ENCODE data around the gene GPR142. TPM values are rescaled to one million over a fixed set of nuclear protein-coding genes. Genes with fewer than 3 reads are reported as not detected.

Gene GPR142
- total RNA-seq, 2 donors from 2014 or later, result not detected

- ATAC-seq (no peak), DNase-seq (ENCODE audit: low spot score in 2 of 2) (no peak)
- Mint-ChIP-seq H3K9me3 (no peaks in the 10 kb centered on the region), H3K36me3 (peaks cover 0 to 5% of the 10 kb centered on the region in 2 donors), H3K27ac (no peak overlapping the region)
Observed at GRCh38 chr17:74358697-74359096, 8.6 kb upstream of the GPR142 start.

GRCh38 chr17:74359916-74360315, 7.4 kb upstream of the GPR142 start:
- Mint-ChIP-seq H3K9me3 (no peaks in the 10 kb centered on the region), H3K27ac (no peak overlapping the region), H3K36me3 (peaks cover 0 to 5% of the 10 kb centered on the region in 2 donors)
- ATAC-seq (no peak), DNase-seq (ENCODE audit: low spot score in 2 of 2) (no peak)

GRCh38 chr17:74360899-74361229, 6.4 kb upstream of the GPR142 start:
- H3K9me3 Mint-ChIP-seq, result no peaks in the 10 kb centered on the region
- H3K36me3 Mint-ChIP-seq, result peaks cover 0 to 5% of the 10 kb centered on the region in 2 donors
- DNase-seq (ENCODE audit: low spot score in 2 of 2), result no peak
- H3K27ac Mint-ChIP-seq, result no peak overlapping the region
- ATAC-seq, result no peak

- ATAC-seq (peak; percentile 72 to 79), DNase-seq (ENCODE audit: low spot score in 2 of 2) (peak in 1 of 2 donors; percentile 62)
- Mint-ChIP-seq H3K9me3 (no peaks in the 10 kb centered on the region), H3K36me3 (peaks cover 0 to 5% of the 10 kb centered on the region in 2 donors), H3K27ac (no peak within 1 kb of the TSS)
Observed at GRCh38 chr17:74361230-74362068, 5.9 kb upstream of the GPR142 start, which contains the start of gene BTBD17. BTBD17 (minus strand) TSS chr17:74361868; CDS start chr17:74361819, 49 bp downstream.

- Mint-ChIP-seq H3K36me3 (peaks cover 0 to 5% of the 10 kb centered on the region in 2 donors), H3K27ac (no peak overlapping the region), H3K9me3 (no peaks in the 10 kb centered on the region)
- DNase-seq (ENCODE audit: low spot score in 2 of 2) (no peak), ATAC-seq (no peak)
Observed at GRCh38 chr17:74362069-74362405, 5.3 kb upstream of the GPR142 start.

- Mint-ChIP-seq H3K27ac (no peak overlapping the region), H3K36me3 (peaks cover 0 to 5% of the 10 kb centered on the region in 2 donors), H3K9me3 (no peaks in the 10 kb centered on the region)
- ATAC-seq, result no peak
- DNase-seq (ENCODE audit: low spot score in 2 of 2), result no peak
Observed at GRCh38 chr17:74362810-74363498, 4.4 kb upstream of the GPR142 start.

- peak overlapping the region in 1 of 2 donors; percentile 79 for H3K27ac Mint-ChIP-seq
- ATAC-seq (peak; percentile 59 to 76), DNase-seq (ENCODE audit: low spot score in 2 of 2) (peak; percentile 60 to 70)
- H3K9me3 Mint-ChIP-seq, result no peaks in the 10 kb centered on the region
- no peaks in the 10 kb centered on the region for H3K36me3 Mint-ChIP-seq
Observed at GRCh38 chr17:74368341-74369081, 1.2 kb downstream of the GPR142 start.

- peak; percentile 47 to 80 for ATAC-seq
- H3K36me3 Mint-ChIP-seq, result no peaks in the 10 kb centered on the region
- H3K9me3 Mint-ChIP-seq, result no peaks in the 10 kb centered on the region
- peak overlapping the region; percentile 19 to 79 for H3K27ac Mint-ChIP-seq
- peak in 1 of 2 donors; percentile 42 for DNase-seq (ENCODE audit: low spot score in 2 of 2)
Observed at GRCh38 chr17:74369221-74369620, 1.9 kb downstream of the GPR142 start.

GRCh38 chr17:74369665-74370490, 2.6 kb downstream of the GPR142 start:
- ATAC-seq (no peak), DNase-seq (ENCODE audit: low spot score in 2 of 2) (no peak)
- Mint-ChIP-seq H3K9me3 (no peaks in the 10 kb centered on the region), H3K27ac (peak overlapping the region in 1 of 2 donors; percentile 79), H3K36me3 (no peaks in the 10 kb centered on the region)

- ATAC-seq (no peak), DNase-seq (ENCODE audit: low spot score in 2 of 2) (no peak)
- H3K27ac Mint-ChIP-seq, result no peak overlapping the region
- H3K36me3 Mint-ChIP-seq, result no peaks in the 10 kb centered on the region
- H3K9me3 Mint-ChIP-seq, result no peaks in the 10 kb centered on the region
Observed at GRCh38 chr17:74371653-74372147, 4.4 kb downstream of the GPR142 start.

GRCh38 chr17:74372426-74372825, 5.1 kb downstream of the GPR142 start:
- H3K36me3 Mint-ChIP-seq, result no peaks in the 10 kb centered on the region
- DNase-seq (ENCODE audit: low spot score in 2 of 2) (no peak), ATAC-seq (no peak)
- no peak overlapping the region for H3K27ac Mint-ChIP-seq
- no peaks in the 10 kb centered on the region for H3K9me3 Mint-ChIP-seq

GRCh38 chr17:74373838-74374606, 6.7 kb downstream of the GPR142 start:
- no peaks in the 10 kb centered on the region for H3K9me3 Mint-ChIP-seq
- H3K36me3 Mint-ChIP-seq, result no peaks in the 10 kb centered on the region
- no peak for DNase-seq (ENCODE audit: low spot score in 2 of 2)
- H3K27ac Mint-ChIP-seq, result no peak overlapping the region
- ATAC-seq, result no peak

- DNase-seq (ENCODE audit: low spot score in 2 of 2) (no peak), ATAC-seq (no peak)
- no peak overlapping the region for H3K27ac Mint-ChIP-seq
- H3K9me3 Mint-ChIP-seq, result no peaks in the 10 kb centered on the region
- no peaks in the 10 kb centered on the region for H3K36me3 Mint-ChIP-seq
Observed at GRCh38 chr17:74374858-74375257, 7.6 kb downstream of the GPR142 start.

- Mint-ChIP-seq H3K27ac (no peak overlapping the region), H3K9me3 (no peaks in the 10 kb centered on the region), H3K36me3 (no peaks in the 10 kb centered on the region)
- ATAC-seq, result peak; percentile 91 to 97
- peak; percentile 79 to 99 for DNase-seq (ENCODE audit: low spot score in 2 of 2)
Observed at GRCh38 chr17:74379495-74380085, 12.3 kb downstream of the GPR142 start.

Data from activated naive CD4-positive, alpha-beta T cell treated with anti-CD3 and anti-CD28 coated beads, Interleukin-2, amount 50 U/mL, for 72 hours (primary cell).